H9 (cell line): ENCODE measurements around the gene GBGT1. TPM values are rescaled to one million over a fixed set of nuclear protein-coding genes. Genes with fewer than 3 reads are reported as not detected.

Experiments used
- DNase-seq: peaks from one replicate; pipeline ENCODE4 v3.0.0-alpha.2; 2017
- H2AFZ ChIP-seq: one replicate; pipeline ENCODE4 v1.6.1; 2013; ENCODE audit warnings: mild to moderate bottlenecking, low read length, control low read depth, moderate library complexity
- H2AK5ac ChIP-seq: 2 replicates; pipeline ENCODE4 v1.6.1; 2013; ENCODE audit warnings: low read length, control low read depth, mixed read lengths; ENCODE audit not compliant: insufficient read length
- H2BK120ac ChIP-seq: one replicate; pipeline ENCODE4 v1.6.1; 2013; ENCODE audit warnings: low read depth, mild to moderate bottlenecking, low read length, control low read depth, inconsistent platforms; ENCODE audit not compliant: poor library complexity, severe bottlenecking
- H2BK12ac ChIP-seq: 2 replicates; pipeline ENCODE4 v1.6.1; 2013; ENCODE audit warnings: low read length, control low read depth, mixed read lengths, low read depth; ENCODE audit not compliant: insufficient read length
- H2BK15ac ChIP-seq: 2 replicates; pipeline ENCODE4 v1.6.1; 2013; ENCODE audit warnings: low read depth, low read length, control low read depth
- H2BK20ac ChIP-seq: one replicate; pipeline ENCODE4 v1.6.1; 2013; ENCODE audit warnings: low read depth, mild to moderate bottlenecking, low read length, control low read depth, inconsistent platforms; ENCODE audit not compliant: poor library complexity, severe bottlenecking
- H2BK5ac ChIP-seq: 2 replicates; pipeline ENCODE4 v1.6.1; 2013; ENCODE audit warnings: low read length, control low read depth, mixed read lengths; ENCODE audit not compliant: insufficient read length
- H3K14ac ChIP-seq: 2 replicates; pipeline ENCODE4 v1.6.1; 2013; ENCODE audit warnings: low read length, control low read depth; ENCODE audit not compliant: insufficient read depth
- H3K18ac ChIP-seq: 2 replicates; pipeline ENCODE4 v1.6.1; 2013; ENCODE audit warnings: low read depth, mild to moderate bottlenecking, mixed read lengths, low read length, control low read depth; ENCODE audit not compliant: insufficient read length
- H3K23ac ChIP-seq: 2 replicates; pipeline ENCODE4 v1.6.1; 2013; ENCODE audit warnings: low read length, control low read depth, mixed read lengths, low read depth; ENCODE audit not compliant: insufficient read length
- H3K23me2 ChIP-seq: 2 replicates; pipeline ENCODE4 v1.6.1; 2013; ENCODE audit warnings: low read depth, mild to moderate bottlenecking, mixed read lengths, low read length, control low read depth; ENCODE audit not compliant: insufficient read length, poor library complexity, severe bottlenecking
- H3K27ac ChIP-seq: 2 replicates; pipeline ENCODE4 v1.5.1; 2013; ENCODE audit warnings: low read length, control low read depth, mixed read lengths, low read depth; ENCODE audit not compliant: insufficient read length
- H3K27me3 ChIP-seq: 2 replicates; pipeline ENCODE4 v1.6.1; 2013; ENCODE audit warnings: low read length, control low read depth, inconsistent platforms; ENCODE audit not compliant: insufficient read depth
- H3K4ac ChIP-seq: 2 replicates; pipeline ENCODE4 v1.6.1; 2013; ENCODE audit warnings: low read depth, mild to moderate bottlenecking, control low read depth, inconsistent platforms, low read length, moderate library complexity
- H3K4me1 ChIP-seq: 2 replicates; pipeline ENCODE4 v1.6.1; 2013; ENCODE audit warnings: low read length, control low read depth, inconsistent platforms; ENCODE audit not compliant: insufficient read depth
- H3K4me2 ChIP-seq: 2 replicates; pipeline ENCODE4 v1.6.1; 2013; ENCODE audit warnings: low read length, control low read depth, mixed read lengths; ENCODE audit not compliant: insufficient read length, insufficient read depth
- H3K56ac ChIP-seq: 2 replicates; pipeline ENCODE4 v1.6.1; 2013; ENCODE audit warnings: low read depth, mild to moderate bottlenecking, mixed read lengths, low read length, control low read depth; ENCODE audit not compliant: insufficient read length
- H3K79me1 ChIP-seq: 2 replicates; pipeline ENCODE4 v1.6.1; 2013; ENCODE audit warnings: low read depth, mild to moderate bottlenecking, moderate library complexity, low read length, control low read depth, inconsistent platforms; ENCODE audit not compliant: insufficient read depth, poor library complexity, severe bottlenecking
- H3K79me2 ChIP-seq: 2 replicates; pipeline ENCODE4 v1.6.1; 2013; ENCODE audit warnings: low read length, control low read depth, inconsistent platforms; ENCODE audit not compliant: insufficient read depth
- H3K9ac ChIP-seq: 2 replicates; pipeline ENCODE4 v1.6.1; 2013; ENCODE audit warnings: low read length, control low read depth, mixed read lengths; ENCODE audit not compliant: insufficient read length; ENCODE audit errors: extremely low read depth
- H3K9me3 ChIP-seq: one replicate; pipeline ENCODE4 v1.6.1; 2013; ENCODE audit warnings: low read depth, low read length, inconsistent platforms; ENCODE audit not compliant: control insufficient read depth
- H3T11ph ChIP-seq: one replicate; pipeline ENCODE4 v1.6.1; 2013; ENCODE audit warnings: mild to moderate bottlenecking, low read length, control low read depth, inconsistent platforms
- H4K20me1 ChIP-seq: one replicate; pipeline ENCODE4 v1.6.1; 2013; ENCODE audit not compliant: control insufficient read depth, insufficient read length, insufficient read depth
- H4K5ac ChIP-seq: 2 replicates; pipeline ENCODE4 v1.6.1; 2013; ENCODE audit warnings: low read depth, mild to moderate bottlenecking, mixed read lengths, low read length, control low read depth; ENCODE audit not compliant: insufficient read length
- H4K8ac ChIP-seq: replicated peaks from 2 replicates; pipeline ENCODE4 v1.6.1; 2013; ENCODE audit warnings: low read length, control low read depth, mixed read lengths, low read depth; ENCODE audit not compliant: insufficient read length
- H4K91ac ChIP-seq: 2 replicates; pipeline ENCODE4 v1.6.1; 2013; ENCODE audit warnings: low read depth, mild to moderate bottlenecking, moderate library complexity, mixed read lengths, low read length, control low read depth; ENCODE audit not compliant: insufficient read length
- H3K27ac Mint-ChIP-seq, 3 experiments: 2 replicates in 2 of 3; 3 replicates in 1 of 3; pipeline ENCODE4 v1.8.0; 2020 to 2021; ENCODE audit warnings: mixed read lengths in 3 of 3, mild to moderate bottlenecking in 1 of 3, moderate library complexity in 1 of 3
- H3K27me3 Mint-ChIP-seq: 2 replicates; pipeline ENCODE4 v1.8.0; 2021; ENCODE audit warnings: low read depth, mild to moderate bottlenecking, moderate library complexity, mixed read lengths
- H3K36me3 Mint-ChIP-seq, 3 experiments: 2 replicates in 2 of 3; 3 replicates in 1 of 3; pipeline ENCODE4 v1.8.0; 2020 to 2021; ENCODE audit warnings: low read depth in 3 of 3, mixed read lengths in 3 of 3; ENCODE audit not compliant: insufficient read depth in 1 of 3
- H3K4me1 Mint-ChIP-seq, 2 experiments: 2 replicates each; pipeline ENCODE4 v1.8.0; 2020; ENCODE audit warnings: mixed read lengths in 2 of 2
- H3K4me3 Mint-ChIP-seq, 2 experiments: 2 replicates in 1 of 2; 3 replicates in 1 of 2; pipeline ENCODE4 v1.8.0; 2020 to 2021; ENCODE audit warnings: mild to moderate bottlenecking in 2 of 2, mixed read lengths in 2 of 2, moderate library complexity in 1 of 2
- H3K9me3 Mint-ChIP-seq, 2 experiments: 2 replicates in 1 of 2; 3 replicates in 1 of 2; pipeline ENCODE4 v1.8.0; 2020; ENCODE audit warnings: mild to moderate bottlenecking in 2 of 2, mixed read lengths in 2 of 2, moderate library complexity in 1 of 2
- WGBS: extraction: QIAGEN DNeasy Blood & Tissue Kit; methylation state at CpG from one replicate; pipeline ENCODE4 v1.1.7; 2013; ENCODE audit warnings: missing lambda C conversion rate, low lambda C conversion rate, mixed read lengths; ENCODE audit not compliant: insufficient read length; ENCODE audit errors: extremely low coverage; 5-methylcytosine and 5-hydroxymethylcytosine counted together
- total RNA-seq: library from RNA; stranded (reverse); gene quantifications from 2 replicates; pipeline ENCODE4 v1.2.1, GENCODE V29; 2021
- TF ChIP-seq, protein P1 (sequence below): fragments of 200-600 bp; sonication (generic); conservative IDR thresholded peaks from 3 replicates; pipeline ENCODE4 v1.8.0; 2021; ENCODE audit warnings: antibody characterized with exemption, mild to moderate bottlenecking

GBGT1 gene
- total RNA-seq, 1 experiment from 2014 or later: 9.3 TPM

DNA sequence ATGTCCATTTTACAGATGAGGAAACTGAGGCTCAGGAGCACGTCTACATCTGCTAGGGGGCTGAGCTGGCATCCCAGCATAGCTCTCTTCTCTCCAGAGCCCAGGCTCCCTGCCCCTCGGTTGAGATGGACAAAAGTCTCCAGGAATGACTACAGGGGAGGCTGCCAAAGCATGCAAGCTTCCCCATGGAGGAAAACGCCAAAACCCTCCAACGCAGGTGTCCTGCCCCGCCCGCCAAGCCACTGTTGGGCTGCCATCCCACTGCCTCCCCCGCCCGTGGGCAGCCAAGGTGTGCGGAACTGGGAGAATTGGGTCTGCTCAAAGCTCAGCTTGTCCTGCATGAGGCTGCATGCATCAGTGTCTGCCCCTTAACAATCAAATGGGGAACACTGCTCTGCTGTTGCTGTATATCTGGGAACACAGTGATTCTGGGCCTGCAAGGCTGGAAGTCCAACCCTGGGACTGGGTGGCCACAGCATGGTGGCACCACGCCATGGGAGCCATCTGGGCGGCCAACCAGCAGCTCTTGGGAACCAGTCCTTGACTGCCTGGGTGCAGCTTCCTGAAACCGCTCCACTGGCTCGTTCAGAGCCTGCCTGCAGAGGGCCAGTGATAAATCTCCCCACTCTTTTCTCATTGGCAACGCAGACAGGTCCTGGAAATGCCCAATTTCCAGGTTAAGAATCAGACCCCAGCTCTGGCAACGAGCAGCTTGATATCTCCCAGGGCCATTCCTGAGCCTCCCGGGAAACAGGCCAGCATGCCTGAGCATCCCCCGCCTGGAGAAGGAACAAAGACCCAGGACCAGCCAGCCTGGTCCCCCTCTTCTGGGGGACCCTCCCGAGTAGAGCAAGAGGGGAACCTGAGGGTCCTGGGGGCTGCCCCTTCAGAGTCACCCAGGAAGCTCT is 46.2 kb downstream of the GBGT1 start:
- H3T11ph ChIP-seq: no peak overlapping the region
- H2BK120ac ChIP-seq: no peak overlapping the region
- H3K27me3 ChIP-seq: peaks cover 8% of the 10 kb centered on the region; the same call in 1 of the 2 replicates
- H3K79me1 ChIP-seq: no peaks in the 10 kb centered on the region
- H3K4me2 ChIP-seq: no peak overlapping the region
- Mint-ChIP-seq H3K9me3 (no peaks in the 10 kb centered on the region), H3K27me3 (peaks cover 40% of the 10 kb centered on the region), H3K27ac (peak overlapping the region in 1 of 3 experiments; percentile 80; a peak in 1 of 7 replicates), H3K4me1 (peaks cover 11 to 31% of the 10 kb centered on the region in 2 experiments), H3K36me3 (no peaks in the 10 kb centered on the region; a peak in 1 of 7 replicates), H3K4me3 (no peak overlapping the region)
- DNase-seq: no peak
- TF ChIP-seq, protein P1, sequence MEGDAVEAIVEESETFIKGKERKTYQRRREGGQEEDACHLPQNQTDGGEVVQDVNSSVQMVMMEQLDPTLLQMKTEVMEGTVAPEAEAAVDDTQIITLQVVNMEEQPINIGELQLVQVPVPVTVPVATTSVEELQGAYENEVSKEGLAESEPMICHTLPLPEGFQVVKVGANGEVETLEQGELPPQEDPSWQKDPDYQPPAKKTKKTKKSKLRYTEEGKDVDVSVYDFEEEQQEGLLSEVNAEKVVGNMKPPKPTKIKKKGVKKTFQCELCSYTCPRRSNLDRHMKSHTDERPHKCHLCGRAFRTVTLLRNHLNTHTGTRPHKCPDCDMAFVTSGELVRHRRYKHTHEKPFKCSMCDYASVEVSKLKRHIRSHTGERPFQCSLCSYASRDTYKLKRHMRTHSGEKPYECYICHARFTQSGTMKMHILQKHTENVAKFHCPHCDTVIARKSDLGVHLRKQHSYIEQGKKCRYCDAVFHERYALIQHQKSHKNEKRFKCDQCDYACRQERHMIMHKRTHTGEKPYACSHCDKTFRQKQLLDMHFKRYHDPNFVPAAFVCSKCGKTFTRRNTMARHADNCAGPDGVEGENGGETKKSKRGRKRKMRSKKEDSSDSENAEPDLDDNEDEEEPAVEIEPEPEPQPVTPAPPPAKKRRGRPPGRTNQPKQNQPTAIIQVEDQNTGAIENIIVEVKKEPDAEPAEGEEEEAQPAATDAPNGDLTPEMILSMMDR: no peak
- H2AFZ ChIP-seq: no peak overlapping the region
- no peak overlapping the region for H3K23ac ChIP-seq
- no peak overlapping the region for H3K27ac ChIP-seq
- H3K23me2 ChIP-seq: peaks cover 9% of the 10 kb centered on the region
- peaks cover 8% of the 10 kb centered on the region for H4K20me1 ChIP-seq
- no peak overlapping the region for H3K4ac ChIP-seq
- H2BK12ac ChIP-seq: no peak overlapping the region
- no peaks in the 10 kb centered on the region for H3K9me3 ChIP-seq
- no peak overlapping the region for H4K5ac ChIP-seq
- no peak overlapping the region for H3K56ac ChIP-seq
- H3K9ac ChIP-seq: no peak overlapping the region
- no peak overlapping the region for H2AK5ac ChIP-seq
- H4K91ac ChIP-seq: no peak overlapping the region
- no peak overlapping the region for H3K14ac ChIP-seq
- H2BK5ac ChIP-seq: no peak overlapping the region
- no peak overlapping the region for H4K8ac ChIP-seq
- peaks cover 3% of the 10 kb centered on the region; the same call in 1 of the 2 replicates for H3K4me1 ChIP-seq
- no peak overlapping the region for H2BK20ac ChIP-seq
- no peaks in the 10 kb centered on the region for H3K79me2 ChIP-seq
- H2BK15ac ChIP-seq: no peak overlapping the region
- no peak overlapping the region for H3K18ac ChIP-seq
- WGBS: no CpG with 5 or more reads among the region's 18 CpGs
